Retinal pigment epithelial cell (primary cell): Measurements from ENCODE around the gene PROKR2.

Experiments
- DNase-seq: peaks from one replicate; pipeline ENCODE4 v3.0.0-alpha.2; 2010; ENCODE audit warnings: low read depth
- H3K4me3 ChIP-seq: 2 replicates; pipeline ENCODE4 v1.5.1; 2011; ENCODE audit warnings: mild to moderate bottlenecking, low read length, control low read depth, moderate library complexity
- CTCF ChIP-seq: conservative IDR thresholded peaks from 2 replicates; pipeline ENCODE4 v1.5.1; 2011; ENCODE audit warnings: low read depth, low read length, control low read depth, inconsistent platforms

PROKR2 gene

DNA sequence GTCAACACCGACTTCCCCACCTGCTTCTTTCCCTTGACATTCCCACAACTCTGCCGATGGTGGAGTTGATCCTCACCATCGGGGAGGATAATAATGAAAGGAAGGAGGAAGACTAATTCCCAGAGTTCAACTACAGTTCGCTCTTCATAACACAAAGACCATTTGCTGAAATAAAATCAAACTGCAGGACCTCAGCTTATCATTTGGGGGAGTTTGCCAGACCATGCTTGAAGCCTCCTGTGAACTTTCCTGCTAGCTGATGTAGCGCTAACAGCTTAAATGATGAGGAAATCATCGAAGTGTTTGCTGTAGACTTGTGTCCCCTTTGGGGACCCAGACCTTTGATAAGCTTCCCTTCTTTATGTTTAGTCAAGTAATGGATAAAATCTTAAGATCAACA lies 26.2 kb downstream of the PROKR2 start:
- no peak for DNase-seq
- TF ChIP-seq CTCF = no peak
- no peak overlapping the region for H3K4me3 ChIP-seq

DNA sequence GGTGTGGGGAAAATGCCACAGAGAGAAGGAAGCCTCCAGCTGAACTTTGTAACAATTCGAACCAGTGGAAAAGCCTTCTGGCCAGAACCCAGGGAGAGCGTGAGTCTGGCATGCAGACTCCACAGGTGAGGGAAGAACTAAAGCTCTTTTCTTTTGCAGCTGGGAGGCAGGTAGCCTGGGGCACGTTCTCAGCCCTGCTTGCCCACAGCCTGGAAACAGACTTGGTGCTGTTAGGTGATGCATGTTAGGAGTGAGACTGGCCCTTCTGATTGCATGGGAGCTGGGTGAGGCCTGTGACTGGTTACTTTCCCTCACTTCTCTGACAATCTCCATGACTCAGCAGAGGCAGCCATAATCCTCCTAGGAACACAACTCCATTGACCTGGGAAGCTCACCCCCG lies 34.2 kb downstream of the PROKR2 start:
- no peak for DNase-seq
- H3K4me3 ChIP-seq = no peak overlapping the region
- no peak for TF ChIP-seq CTCF

DNA sequence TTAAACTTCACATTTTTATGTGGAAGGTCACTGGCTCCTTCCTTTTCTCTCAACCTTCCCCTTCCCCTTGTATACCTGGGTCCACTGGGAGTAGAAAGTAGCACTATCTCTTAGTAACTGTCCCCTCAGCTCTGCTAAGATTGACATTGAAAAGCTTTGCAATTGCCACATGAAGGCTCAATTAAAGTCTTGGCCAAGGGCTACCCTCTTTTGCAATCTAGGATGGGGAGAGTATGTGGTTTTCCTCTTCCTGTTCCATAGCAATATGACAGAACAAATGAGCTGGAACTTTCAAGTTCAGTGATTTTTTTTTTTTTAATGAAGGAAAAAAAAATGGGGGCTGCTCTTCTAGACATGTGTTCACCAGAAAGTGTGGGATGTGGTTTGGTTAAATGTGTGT lies 37.1 kb downstream of the PROKR2 start:
- no peak overlapping the region for H3K4me3 ChIP-seq
- TF ChIP-seq CTCF = no peak
- no peak for DNase-seq

- no peak for TF ChIP-seq CTCF
- no peak overlapping the region for H3K4me3 ChIP-seq
- no peak for DNase-seq
These were observed 44.5 kb downstream of the PROKR2 start for GRCh38 chr20:5272268-5272667.

- H3K4me3 ChIP-seq = no peak overlapping the region
- TF ChIP-seq CTCF = no peak
- no peak for DNase-seq
These were observed 46.2 kb downstream of the PROKR2 start for GRCh38 chr20:5270603-5271002.

- H3K4me3 ChIP-seq = no peak overlapping the region
- no peak for TF ChIP-seq CTCF
These were observed 48.3 kb downstream of the PROKR2 start for GRCh38 chr20:5268449-5268848.

GRCh38 chr20:5267092-5267491 lies 49.7 kb downstream of the PROKR2 start:
- no peak overlapping the region for H3K4me3 ChIP-seq
- TF ChIP-seq CTCF = no peak
- DNase-seq = no peak

More at GRCh38 chr20:5268449-5268848, 48.3 kb downstream of the PROKR2 start:
- no peak for DNase-seq
